SJSA1 (cell line): Measurements from ENCODE around the gene MXRA7. TPM values are rescaled to one million over a fixed set of nuclear protein-coding genes. Genes with fewer than 3 reads are reported as not detected.

Experiments
- DNase-seq, 2 experiments: peaks; one replicate each; pipeline ENCODE4 v3.0.0-alpha.2; 2015 to 2020; ENCODE audit warnings: low spot score in 2 of 2, low read depth in 1 of 2
- H3K27ac ChIP-seq: fragments of 250-450 bp; sonication (Bioruptor Pico); 2 replicates; pipeline ENCODE4 v1.5.1; 2020; ENCODE audit warnings: mild to moderate bottlenecking, moderate library complexity
- H3K27me3 ChIP-seq: fragments of 250-450 bp; sonication (Bioruptor Pico); replicated peaks from 2 replicates; pipeline ENCODE4 v1.5.1; 2020; ENCODE audit warnings: mild to moderate bottlenecking, moderate library complexity
- H3K36me3 ChIP-seq: fragments of 250-450 bp; sonication (Bioruptor Pico); 2 replicates; pipeline ENCODE4 v1.5.1; 2020; ENCODE audit warnings: mild to moderate bottlenecking
- H3K4me1 ChIP-seq: fragments of 250-450 bp; sonication (Bioruptor Pico); replicated peaks from 2 replicates; pipeline ENCODE4 v1.6.1; 2021; ENCODE audit warnings: mild to moderate bottlenecking
- H3K4me3 ChIP-seq: fragments of 250-450 bp; sonication (Bioruptor Pico); 2 replicates; pipeline ENCODE4 v1.5.1; 2020; ENCODE audit warnings: mild to moderate bottlenecking
- H3K9me3 ChIP-seq: fragments of 250-450 bp; sonication (Bioruptor Pico); replicated peaks from 2 replicates; pipeline ENCODE4 v1.5.1; 2020; ENCODE audit warnings: mild to moderate bottlenecking
- total RNA-seq: library from RNA; depleted of rRNA; stranded (reverse); fragments of >200 nt; shearing (Covaris generic); gene quantifications from 2 replicates; pipeline ENCODE4 v1.2.3, GENCODE V29; 2014

Gene MXRA7
- total RNA-seq, 1 experiment from 2014 or later = 546 TPM

DNA sequence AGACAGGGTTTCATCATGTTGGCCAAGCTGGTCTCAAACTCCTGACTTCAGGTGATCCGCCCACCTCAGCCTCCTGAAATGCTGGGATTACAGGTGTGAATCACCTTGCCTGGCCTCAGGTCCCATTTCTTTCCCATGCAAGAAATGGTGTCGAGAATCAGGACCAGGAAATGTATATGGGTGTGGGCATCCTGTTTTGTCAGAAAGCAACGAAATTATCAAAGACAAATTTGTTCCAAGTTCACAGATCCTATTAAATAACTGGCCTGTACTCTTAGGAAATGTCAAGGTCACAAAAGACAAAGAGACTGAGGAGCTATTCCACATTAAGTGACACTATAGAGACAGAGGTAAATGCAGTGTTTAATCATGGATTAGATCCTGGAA, 50.1 kb downstream of the MXRA7 start:
- Histone ChIP-seq H3K27ac (no peak overlapping the region), H3K4me3 (no peak overlapping the region), H3K4me1 (peaks cover 9% of the 10 kb centered on the region), H3K36me3 (no peaks in the 10 kb centered on the region), H3K9me3 (no peaks in the 10 kb centered on the region), H3K27me3 (no peaks in the 10 kb centered on the region; the same call in 1 of the 2 replicates)
- DNase-seq = no peak

DNA sequence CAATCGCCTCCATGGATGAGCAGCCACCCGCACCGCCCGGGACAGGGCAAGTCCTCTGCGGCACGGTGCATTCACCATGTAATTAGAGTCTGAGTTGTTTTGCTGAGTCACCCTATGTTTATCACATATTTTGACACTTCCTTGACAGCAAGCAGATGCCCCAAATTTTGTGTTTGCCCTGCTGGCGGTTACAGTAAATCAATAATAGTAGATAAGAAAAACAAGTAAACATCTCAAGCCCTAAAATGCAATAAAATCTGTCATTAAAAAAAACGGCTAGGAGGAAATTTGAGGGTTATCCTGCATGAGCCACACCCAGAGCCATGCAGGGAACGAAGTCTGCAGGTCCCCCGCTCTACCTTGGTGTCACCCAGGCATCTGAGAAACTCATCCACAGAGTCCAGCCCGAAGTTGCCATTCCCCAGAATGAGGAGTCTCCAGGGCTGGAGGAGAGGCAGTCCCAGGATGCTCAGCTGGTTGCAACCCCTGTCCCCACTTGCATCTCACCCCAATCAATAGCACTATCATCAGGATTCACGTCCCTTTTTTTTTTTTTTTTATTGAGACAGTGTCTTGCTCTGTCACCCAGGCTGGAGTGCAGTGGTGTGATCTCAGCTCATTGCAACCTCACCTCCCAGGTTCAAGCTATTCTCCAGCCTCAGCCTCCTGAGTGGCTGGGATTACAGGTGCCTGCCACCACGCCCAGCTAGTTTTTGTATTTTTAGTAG, 50.7 kb downstream of the MXRA7 start:
- H3K36me3 ChIP-seq = no peaks in the 10 kb centered on the region
- no peak overlapping the region for H3K4me3 ChIP-seq
- DNase-seq = no peak
- H3K27me3 ChIP-seq = no peaks in the 10 kb centered on the region; the same call in 1 of the 2 replicates
- H3K4me1 ChIP-seq = peaks cover 9% of the 10 kb centered on the region
- no peak overlapping the region for H3K27ac ChIP-seq
- H3K9me3 ChIP-seq = no peaks in the 10 kb centered on the region

DNA sequence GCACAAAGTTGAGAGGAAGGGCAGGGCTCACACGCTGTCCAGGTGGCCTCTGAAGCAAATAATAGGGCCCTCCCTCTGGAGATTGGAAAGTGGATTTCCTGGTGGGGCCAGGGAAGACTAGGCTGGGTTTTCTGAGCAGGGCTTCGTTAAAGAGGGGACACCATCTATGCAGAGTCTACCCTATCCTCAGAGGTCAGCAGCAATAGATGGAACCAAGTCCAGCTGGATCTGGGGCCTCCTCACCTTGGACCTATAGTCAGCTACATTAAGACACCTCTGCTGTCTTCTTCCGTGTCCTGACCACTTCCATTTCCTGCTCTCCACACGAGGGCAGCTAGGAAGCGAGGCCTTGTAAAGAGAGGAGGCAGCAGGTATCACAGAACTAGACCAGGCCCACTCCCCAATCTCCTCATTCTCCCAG, 52.5 kb downstream of the MXRA7 start:
- Histone ChIP-seq H3K36me3 (no peaks in the 10 kb centered on the region), H3K4me3 (no peak overlapping the region), H3K4me1 (peaks cover 9% of the 10 kb centered on the region), H3K9me3 (no peaks in the 10 kb centered on the region; the same call in 1 of the 2 replicates), H3K27me3 (no peaks in the 10 kb centered on the region; the same call in 1 of the 2 replicates), H3K27ac (no peak overlapping the region)
- no peak for DNase-seq

DNA sequence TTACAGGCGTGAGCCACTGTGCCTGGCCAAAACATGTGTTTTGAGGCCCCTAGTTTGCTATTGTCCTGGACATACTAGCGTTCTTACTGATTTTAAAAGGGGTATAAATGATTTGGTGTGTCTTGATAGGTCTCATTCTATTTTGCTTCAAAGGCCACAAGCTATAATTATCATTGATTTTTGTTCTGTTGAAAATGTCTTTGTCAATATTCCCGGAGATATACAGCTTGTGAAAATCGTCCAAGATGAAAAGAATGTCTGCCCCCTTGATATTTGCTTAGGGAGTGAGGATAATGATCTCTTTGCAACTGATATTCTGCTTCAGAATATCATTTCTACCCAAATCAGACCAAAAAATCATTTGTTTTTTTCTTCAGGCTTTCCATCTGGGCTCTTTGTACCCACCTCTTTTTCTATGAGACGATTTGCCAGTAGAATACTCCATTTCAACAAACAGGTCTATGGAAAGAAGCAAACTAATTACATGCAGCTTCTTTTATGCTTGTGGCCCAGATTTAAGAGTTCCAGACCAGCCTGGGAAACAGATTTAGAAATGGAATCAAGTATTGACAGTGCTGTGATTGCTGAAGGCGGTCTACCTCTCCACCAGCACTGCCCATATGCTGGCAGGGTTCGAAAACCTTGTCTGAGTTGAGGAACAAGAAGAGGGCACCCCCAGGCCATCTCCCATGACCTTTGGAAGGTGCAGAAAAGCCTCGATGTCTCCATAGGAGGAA, 53.1 kb downstream of the MXRA7 start:
- Histone ChIP-seq H3K4me3 (no peak overlapping the region), H3K36me3 (no peaks in the 10 kb centered on the region), H3K27ac (no peak overlapping the region), H3K27me3 (no peaks in the 10 kb centered on the region; the same call in 1 of the 2 replicates), H3K9me3 (peaks cover under 1% of the 10 kb centered on the region), H3K4me1 (peaks cover 9% of the 10 kb centered on the region)
- no peak for DNase-seq

DNA sequence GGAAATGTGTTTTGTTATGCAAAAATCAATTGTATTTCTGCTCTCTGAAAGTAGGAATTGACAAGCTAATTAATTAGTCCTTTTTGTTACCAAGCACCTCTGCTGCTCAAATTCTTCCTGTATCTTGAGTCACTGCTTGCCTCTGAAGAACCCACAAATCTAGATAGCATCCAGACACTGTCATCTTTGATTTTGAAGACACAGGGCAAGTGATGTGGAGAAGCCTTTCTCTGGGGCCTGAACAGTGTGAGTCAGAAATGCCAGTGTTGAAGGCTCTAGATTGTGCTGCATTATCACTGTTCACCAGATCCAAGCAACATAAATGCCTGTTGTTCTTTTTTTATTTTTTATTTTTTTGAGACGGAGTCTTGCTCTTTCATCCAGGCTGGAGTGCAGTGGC, 56.4 kb downstream of the MXRA7 start:
- peaks cover under 1% of the 10 kb centered on the region for H3K4me1 ChIP-seq
- no peak overlapping the region for H3K4me3 ChIP-seq
- H3K9me3 ChIP-seq = peaks cover 12% of the 10 kb centered on the region
- H3K36me3 ChIP-seq = no peaks in the 10 kb centered on the region
- no peak for DNase-seq
- H3K27me3 ChIP-seq = no peaks in the 10 kb centered on the region
- H3K27ac ChIP-seq = no peak overlapping the region

DNA sequence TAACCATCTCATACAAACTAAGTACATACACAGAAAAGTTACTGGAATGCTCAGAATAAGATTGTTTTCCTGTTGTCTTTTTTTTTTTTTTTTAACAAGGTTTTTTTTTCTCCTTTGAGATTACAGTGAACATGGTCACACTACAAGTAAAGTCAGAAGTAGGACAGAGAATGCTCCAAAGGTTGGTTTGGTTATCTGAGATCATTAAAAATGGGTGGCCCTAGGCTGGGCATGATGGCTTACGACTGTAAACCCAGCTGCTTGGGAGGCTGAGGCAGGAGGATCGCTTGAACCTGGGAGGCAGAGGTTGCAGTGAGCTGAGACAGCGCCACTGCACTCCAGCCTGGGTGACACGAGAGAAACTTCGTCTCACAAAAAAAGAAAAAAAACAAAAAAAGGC, 60.3 kb downstream of the MXRA7 start:
- Histone ChIP-seq H3K27ac (no peak overlapping the region), H3K36me3 (no peaks in the 10 kb centered on the region), H3K4me3 (no peak overlapping the region), H3K9me3 (peaks cover 12% of the 10 kb centered on the region), H3K4me1 (no peaks in the 10 kb centered on the region), H3K27me3 (no peaks in the 10 kb centered on the region; the same call in 1 of the 2 replicates)
- DNase-seq = no peak

DNA sequence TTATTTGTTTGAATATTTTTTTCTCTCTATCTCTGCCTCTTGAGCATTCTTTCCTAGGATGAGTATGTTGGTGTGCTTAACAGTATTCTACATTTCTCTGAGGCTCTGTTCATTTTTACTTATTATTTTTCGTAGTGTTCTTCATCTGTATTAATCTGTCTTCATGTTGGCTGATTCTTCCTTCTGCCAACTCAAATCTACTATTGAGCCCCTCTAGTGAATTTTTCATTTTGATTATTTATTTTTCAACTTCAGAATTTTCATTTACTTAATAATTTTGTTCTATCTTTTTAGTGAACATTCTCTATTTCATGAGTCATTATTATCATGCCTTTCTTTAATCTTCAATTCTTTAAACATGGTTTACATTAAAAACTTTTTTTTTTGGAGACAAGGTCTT, 64.1 kb downstream of the MXRA7 start:
- H3K27ac ChIP-seq = no peak overlapping the region
- no peak overlapping the region for H3K4me3 ChIP-seq
- peaks cover 9% of the 10 kb centered on the region for H3K9me3 ChIP-seq
- H3K4me1 ChIP-seq = no peaks in the 10 kb centered on the region
- no peak for DNase-seq
- no peaks in the 10 kb centered on the region; the same call in 1 of the 2 replicates for H3K27me3 ChIP-seq
- no peaks in the 10 kb centered on the region for H3K36me3 ChIP-seq

DNA sequence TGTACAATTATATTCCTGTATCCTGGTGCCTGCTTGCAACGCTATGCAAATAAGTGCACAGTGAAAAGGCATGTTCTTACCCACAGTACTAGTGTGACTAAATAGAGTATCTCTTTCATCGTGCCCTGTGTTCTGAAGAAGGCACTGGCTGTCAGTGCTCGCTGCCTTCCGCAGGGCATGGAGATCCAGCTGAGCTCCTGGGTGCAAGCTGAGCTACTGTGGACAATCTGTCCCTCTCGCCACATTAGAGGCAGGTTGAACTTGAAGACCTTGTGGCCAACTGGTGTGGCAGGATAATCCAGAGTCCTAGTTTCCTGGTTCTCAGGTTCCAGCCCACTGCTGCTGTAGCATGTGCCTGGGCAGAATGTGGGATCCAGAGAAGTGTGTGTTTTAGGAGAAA, 65.3 kb downstream of the MXRA7 start:
- H3K27me3 ChIP-seq = no peaks in the 10 kb centered on the region; the same call in 1 of the 2 replicates
- H3K4me1 ChIP-seq = peaks cover 4% of the 10 kb centered on the region; the same call in 1 of the 2 replicates
- no peaks in the 10 kb centered on the region for H3K36me3 ChIP-seq
- no peak for DNase-seq
- H3K9me3 ChIP-seq = peaks cover 6% of the 10 kb centered on the region
- H3K27ac ChIP-seq = no peak overlapping the region
- H3K4me3 ChIP-seq = no peak overlapping the region

DNA sequence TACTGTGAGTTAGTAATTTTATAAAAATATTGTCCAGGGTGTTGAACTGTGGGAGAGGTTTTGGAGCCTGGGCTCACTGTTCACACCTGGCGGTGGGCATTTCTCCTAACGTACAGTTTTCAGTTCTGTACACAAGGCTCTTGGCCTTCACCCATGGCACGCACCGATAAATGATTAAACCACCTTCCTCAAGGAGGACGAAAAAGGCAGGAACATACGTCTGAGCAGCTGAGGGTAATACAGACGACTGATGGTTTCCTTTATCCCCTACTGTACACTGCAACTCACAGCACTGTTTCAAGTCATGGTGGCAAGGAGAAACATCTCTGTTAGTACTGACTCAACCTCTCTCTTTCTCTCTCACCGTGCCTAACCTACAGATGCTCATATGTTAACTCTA, 65.8 kb downstream of the MXRA7 start:
- H3K4me3 ChIP-seq = no peak overlapping the region
- peaks cover 6% of the 10 kb centered on the region for H3K9me3 ChIP-seq
- no peaks in the 10 kb centered on the region for H3K36me3 ChIP-seq
- peaks cover 4% of the 10 kb centered on the region; the same call in 1 of the 2 replicates for H3K4me1 ChIP-seq
- DNase-seq = no peak
- no peak overlapping the region for H3K27ac ChIP-seq
- H3K27me3 ChIP-seq = no peaks in the 10 kb centered on the region; the same call in 1 of the 2 replicates

DNA sequence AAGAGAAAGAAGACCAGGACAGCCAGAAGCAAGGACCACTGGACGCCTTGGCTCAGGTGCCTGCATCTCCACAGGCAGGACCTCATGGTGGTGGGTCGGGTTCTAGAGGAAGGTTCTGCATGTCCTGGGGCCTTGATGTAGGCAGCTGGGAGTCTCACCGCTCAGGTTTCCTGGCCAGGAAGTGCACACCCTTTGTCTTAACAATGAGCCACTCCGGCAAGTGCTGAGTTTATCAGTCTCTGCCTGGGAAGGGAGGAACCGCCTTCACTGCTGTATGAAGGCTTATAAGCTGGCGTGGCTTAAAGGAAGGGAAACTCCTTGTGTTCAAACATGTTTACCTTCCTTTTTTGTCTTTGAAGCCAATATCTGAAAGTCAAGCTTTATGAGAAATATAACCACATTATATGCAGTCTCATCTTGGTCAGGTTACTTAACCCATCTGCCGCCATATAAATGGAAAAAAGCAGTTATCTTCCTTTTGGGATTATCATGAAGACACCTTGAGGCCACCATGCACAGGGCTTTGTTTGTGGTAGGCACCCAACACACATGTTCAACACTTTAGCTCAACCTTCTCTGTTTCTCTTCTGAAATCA, 67.1 kb downstream of the MXRA7 start, which contains the start of gene ST6GALNAC1:
Gene ST6GALNAC1, minus strand, starts transcription at position 205 of the 596 bp plus-strand sequence. Its CDS starts 119 bp downstream, at position 86.
- Histone ChIP-seq H3K36me3 (no peaks in the 10 kb centered on the region), H3K27me3 (no peaks in the 10 kb centered on the region), H3K4me3 (no peak within 1 kb of the TSS), H3K27ac (no peak within 1 kb of the TSS), H3K4me1 (peaks cover 4% of the 10 kb centered on the region; the same call in 1 of the 2 replicates), H3K9me3 (peaks cover 6% of the 10 kb centered on the region)
- no peak for DNase-seq

DNA sequence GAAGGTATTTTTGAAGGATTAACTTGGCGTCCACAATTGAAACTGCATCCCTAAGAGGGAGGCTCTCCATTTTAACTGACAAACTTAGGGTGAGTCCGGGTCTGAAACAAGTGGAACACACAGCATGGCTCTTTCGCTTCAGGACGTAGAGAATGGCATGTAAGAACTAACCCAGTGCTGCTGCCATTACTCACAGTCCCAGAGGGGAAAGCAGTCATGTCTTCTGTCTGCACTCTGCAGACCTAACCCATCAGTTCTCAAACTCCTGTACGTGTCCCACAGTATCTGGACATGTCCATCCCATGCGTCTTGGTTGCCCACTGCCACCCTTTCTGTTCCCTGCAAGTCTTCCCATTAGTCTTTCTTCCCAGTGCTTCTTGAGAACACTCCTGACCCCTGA, 67.8 kb downstream of the MXRA7 start:
- no peak overlapping the region for H3K27ac ChIP-seq
- peaks cover 6% of the 10 kb centered on the region for H3K9me3 ChIP-seq
- no peaks in the 10 kb centered on the region for H3K27me3 ChIP-seq
- no peaks in the 10 kb centered on the region for H3K36me3 ChIP-seq
- H3K4me1 ChIP-seq = peaks cover 4% of the 10 kb centered on the region; the same call in 1 of the 2 replicates
- DNase-seq = no peak
- no peak overlapping the region for H3K4me3 ChIP-seq

DNA sequence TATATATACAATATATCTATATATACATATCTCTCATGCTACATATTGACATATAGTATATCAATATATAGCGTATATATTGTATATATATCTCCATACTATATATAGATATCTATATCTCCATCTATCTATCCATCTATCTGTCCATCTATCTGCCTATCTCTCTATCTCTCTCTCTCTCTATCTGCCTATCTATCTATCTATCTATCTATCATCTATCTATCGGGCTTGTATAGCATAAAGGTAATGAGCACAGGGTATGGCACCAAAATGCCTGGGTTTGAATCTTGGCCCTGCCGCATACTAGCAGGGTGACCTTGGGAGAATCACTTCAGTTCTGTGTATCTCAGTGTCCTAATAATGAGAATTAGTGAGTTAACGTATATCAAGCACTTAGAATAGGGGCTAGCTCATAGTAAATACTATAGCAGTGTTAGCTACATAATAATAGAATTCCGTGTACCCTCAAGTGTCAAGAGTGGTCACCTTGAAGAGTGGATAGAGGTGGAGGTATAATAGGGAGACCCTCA, 68.7 kb downstream of the MXRA7 start:
- H3K9me3 ChIP-seq = peaks cover 6% of the 10 kb centered on the region
- H3K4me3 ChIP-seq = no peak overlapping the region

DNA sequence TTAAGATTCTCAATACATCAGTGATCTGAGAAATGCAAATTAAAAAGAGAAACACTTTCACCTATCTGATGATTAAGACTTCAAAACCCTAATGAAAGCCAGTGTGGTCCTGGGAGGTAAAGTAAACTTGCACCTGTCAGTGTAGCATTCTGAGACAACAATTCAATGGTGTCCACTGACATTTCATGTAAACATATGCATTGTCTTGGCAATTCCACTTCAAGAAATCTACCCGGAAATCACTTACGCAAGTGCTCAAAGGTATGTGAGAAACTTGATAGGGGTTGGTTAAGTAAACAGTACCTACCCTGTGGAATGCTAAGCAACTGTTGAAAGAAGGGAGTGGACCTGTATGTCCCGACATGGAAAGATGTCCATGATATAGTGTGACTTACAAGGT, 69.3 kb downstream of the MXRA7 start:
- Histone ChIP-seq H3K4me1 (peaks cover 4% of the 10 kb centered on the region; the same call in 1 of the 2 replicates), H3K27me3 (no peaks in the 10 kb centered on the region), H3K9me3 (peaks cover 6% of the 10 kb centered on the region), H3K27ac (no peak overlapping the region), H3K36me3 (no peaks in the 10 kb centered on the region), H3K4me3 (no peak overlapping the region)
- DNase-seq = no peak

More for the DNA sequence above, 68.7 kb downstream of the MXRA7 start:
- Histone ChIP-seq H3K27me3 (no peaks in the 10 kb centered on the region), H3K36me3 (no peaks in the 10 kb centered on the region), H3K27ac (no peak overlapping the region), H3K4me1 (peaks cover 4% of the 10 kb centered on the region; the same call in 1 of the 2 replicates)
- DNase-seq = no peak
